Keratinocyte (primary cell): ENCODE measurements around the gene RO60. TPM values are rescaled to one million over a fixed set of nuclear protein-coding genes. Genes with fewer than 3 reads are reported as not detected.

Experiments
- DNase-seq: peaks from one replicate; pipeline ENCODE4 v3.0.0-alpha.2; 2011; ENCODE audit warnings: low read depth, missing footprints, low spot score
- FAIRE-seq: peaks from 2 replicates; lab custom pipeline; 2011; peaks lifted over from hg19 to GRCh38; lab: Jason Lieb, UNC
- H2AFZ ChIP-seq: 2 replicates; pipeline ENCODE4 v1.6.0; 2012; ENCODE audit warnings: low read length, control low read depth, inconsistent platforms; ENCODE audit not compliant: control insufficient read depth
- H3K27ac ChIP-seq: 2 replicates; pipeline ENCODE4 v1.5.1; 2011; ENCODE audit warnings: low read length; ENCODE audit not compliant: control insufficient read depth, insufficient read depth
- H3K27me3 ChIP-seq: 3 replicates; pipeline ENCODE4 v1.6.0; 2011; ENCODE audit warnings: low read length; ENCODE audit not compliant: control insufficient read depth, insufficient read depth; ENCODE audit errors: extremely low read depth
- H3K36me3 ChIP-seq, 2 experiments: 2 replicates in 1 of 2; 3 replicates in 1 of 2; pipeline ENCODE4 v1.5.1; 2011; ENCODE audit warnings: low read length in 2 of 2, mild to moderate bottlenecking in 1 of 2; ENCODE audit not compliant: control insufficient read depth in 2 of 2, insufficient read depth in 2 of 2; ENCODE audit errors: extremely low read depth in 1 of 2
- H3K4me1 ChIP-seq: 3 replicates; pipeline ENCODE4 v1.5.1; 2011; ENCODE audit warnings: low read length; ENCODE audit not compliant: control insufficient read depth, insufficient read depth; ENCODE audit errors: extremely low read depth
- H3K4me2 ChIP-seq: 3 replicates; pipeline ENCODE4 v1.6.0; 2011; ENCODE audit warnings: low read depth, low read length; ENCODE audit not compliant: control insufficient read depth, insufficient read depth; ENCODE audit errors: extremely low read depth
- H3K4me3 ChIP-seq, 3 experiments: fragments of 200-600 bp in 1 of 3; sonication (generic) in 1 of 3; 2 replicates in 2 of 3; 3 replicates in 1 of 3; pipeline ENCODE4 v1.5.1; 2011 to 2016; ENCODE audit warnings: low read length in 3 of 3, mild to moderate bottlenecking in 3 of 3, control low read depth in 2 of 3, inconsistent platforms in 1 of 3, low read depth in 1 of 3, mixed read lengths in 1 of 3, mixed run types in 1 of 3, moderate library complexity in 1 of 3; ENCODE audit not compliant: control insufficient read depth in 2 of 3, insufficient read depth in 2 of 3; ENCODE audit errors: extremely low read depth in 1 of 3
- H3K79me2 ChIP-seq: 2 replicates; pipeline ENCODE4 v1.6.0; 2012; ENCODE audit warnings: low read length; ENCODE audit not compliant: control insufficient read depth, insufficient read depth
- H3K9ac ChIP-seq: 3 replicates; pipeline ENCODE4 v1.6.0; 2011; ENCODE audit warnings: low read length; ENCODE audit not compliant: control insufficient read depth, insufficient read depth; ENCODE audit errors: extremely low read depth
- H3K9me1 ChIP-seq: 3 replicates; pipeline ENCODE4 v1.6.0; 2011; ENCODE audit warnings: low read length; ENCODE audit not compliant: control insufficient read depth, insufficient read depth; ENCODE audit errors: extremely low read depth
- H3K9me3 ChIP-seq: 2 replicates; pipeline ENCODE4 v1.5.1; 2012; ENCODE audit warnings: low read depth, low read length; ENCODE audit not compliant: control insufficient read depth
- H4K20me1 ChIP-seq: 3 replicates; pipeline ENCODE4 v1.6.0; 2011; ENCODE audit warnings: low read length; ENCODE audit not compliant: control insufficient read depth, insufficient read depth; ENCODE audit errors: extremely low read depth
- EZH2 ChIP-seq: IDR thresholded peaks from one replicate; pipeline ENCODE4 v1.6.1; 2012; ENCODE audit warnings: inconsistent platforms, mild to moderate bottlenecking, low read length, moderate library complexity
- dilution Hi-C: fragments of 300-500 bp; cut with MboI; formaldehyde crosslinking; loops from one replicate; pipeline ENCODE4 v1.7.0; 2020; ENCODE audit warnings: low sequenced_read_pairs; ENCODE audit not compliant: extremely low pct_ligation_motif_present
- polyA plus RNA-seq, 5 experiments: library from polyadenylated mRNA; depleted of rRNA in 3 of 5; stranded (reverse) in 3 of 5; stranded (forward) in 1 of 5; unstranded in 1 of 5; fragments of >200 nt; gene quantifications; 1 replicate in 1 of 5; 2 replicates in 3 of 5; 3 replicates in 1 of 5; pipeline versions ENCODE4 v1.2.1 to v1.2.3, GENCODE V29; 2011 to 2012; ENCODE audit warnings: missing spikeins in 2 of 5, low read depth in 1 of 5, low replicate concordance in 1 of 5
- TF ChIP-seq, protein P1 (sequence below), 3 experiments: IDR thresholded peaks in 1 of 3; conservative IDR thresholded peaks in 1 of 3; optimal IDR thresholded peaks in 1 of 3; 2 replicates in 2 of 3; 3 replicates in 1 of 3; pipeline versions ENCODE3 to v1.5.1; 2011; ENCODE audit warnings: low read length in 3 of 3, mild to moderate bottlenecking in 3 of 3, moderate library complexity in 2 of 3, control low read depth in 1 of 3, inconsistent platforms in 1 of 3; ENCODE audit not compliant: insufficient read depth in 2 of 3; ENCODE audit errors: extremely low read depth in 1 of 3

RO60 gene
- polyA plus RNA-seq, 1 donor (not counting 4 experiments of a cell fraction or from before 2014, with no cell fraction given), result 25.6 TPM

DNA sequence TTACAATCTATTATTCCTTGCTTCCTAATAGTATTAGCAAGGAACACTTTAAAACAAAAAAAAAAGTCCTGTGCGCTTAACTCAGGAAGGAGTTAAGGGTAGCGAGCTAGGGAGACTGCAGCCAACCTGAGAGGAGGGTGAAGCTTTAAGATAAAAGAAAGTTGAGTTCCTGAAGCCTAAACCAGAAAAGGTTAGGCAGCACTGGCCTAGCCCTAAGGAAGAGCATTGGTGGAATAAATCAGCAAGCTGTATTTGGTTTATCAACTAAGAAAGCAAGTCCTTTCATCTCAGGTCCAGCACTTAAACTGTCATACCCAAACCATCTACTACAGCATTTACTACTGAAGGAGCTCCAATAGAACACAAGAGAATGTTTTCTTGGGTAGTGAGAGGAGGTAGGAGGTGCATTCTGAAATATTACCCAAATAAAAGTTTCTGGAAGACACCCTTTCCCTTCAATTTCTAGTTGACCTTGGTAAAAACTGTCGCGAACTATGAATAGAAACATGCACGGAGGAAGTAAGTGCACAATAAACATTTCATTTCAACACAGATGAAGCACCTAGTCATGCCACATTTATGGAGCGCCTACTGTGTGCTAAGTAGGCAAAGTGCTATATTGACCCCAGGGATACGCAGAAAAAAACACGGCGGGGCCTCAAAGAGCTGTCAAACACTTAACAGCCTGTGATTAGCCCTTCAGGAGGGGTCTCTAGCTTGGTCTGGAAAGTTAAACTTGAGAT, 44.5 kb downstream of the RO60 start:
- Histone ChIP-seq H3K4me1 (peaks cover 8% of the 10 kb centered on the region), H2AFZ (peak overlapping the region; percentile 94), H3K4me2 (peak overlapping the region; percentile 79), H3K4me3 (peak overlapping the region; percentile 68 to 81 (median 80)), H3K27ac (peak overlapping the region; percentile 77), H3K9me1 (no peaks in the 10 kb centered on the region), H3K27me3 (no peaks in the 10 kb centered on the region), H4K20me1 (no peaks in the 10 kb centered on the region), H3K9me3 (no peaks in the 10 kb centered on the region), H3K36me3 (peaks cover 8 to 10% of the 10 kb centered on the region in 2 experiments), H3K79me2 (peaks cover 24% of the 10 kb centered on the region), H3K9ac (peak overlapping the region; percentile 71)
- DNase-seq (no peak), FAIRE-seq (no peak)
- dilution Hi-C loops, result no loop called here
- TF ChIP-seq, protein P1, sequence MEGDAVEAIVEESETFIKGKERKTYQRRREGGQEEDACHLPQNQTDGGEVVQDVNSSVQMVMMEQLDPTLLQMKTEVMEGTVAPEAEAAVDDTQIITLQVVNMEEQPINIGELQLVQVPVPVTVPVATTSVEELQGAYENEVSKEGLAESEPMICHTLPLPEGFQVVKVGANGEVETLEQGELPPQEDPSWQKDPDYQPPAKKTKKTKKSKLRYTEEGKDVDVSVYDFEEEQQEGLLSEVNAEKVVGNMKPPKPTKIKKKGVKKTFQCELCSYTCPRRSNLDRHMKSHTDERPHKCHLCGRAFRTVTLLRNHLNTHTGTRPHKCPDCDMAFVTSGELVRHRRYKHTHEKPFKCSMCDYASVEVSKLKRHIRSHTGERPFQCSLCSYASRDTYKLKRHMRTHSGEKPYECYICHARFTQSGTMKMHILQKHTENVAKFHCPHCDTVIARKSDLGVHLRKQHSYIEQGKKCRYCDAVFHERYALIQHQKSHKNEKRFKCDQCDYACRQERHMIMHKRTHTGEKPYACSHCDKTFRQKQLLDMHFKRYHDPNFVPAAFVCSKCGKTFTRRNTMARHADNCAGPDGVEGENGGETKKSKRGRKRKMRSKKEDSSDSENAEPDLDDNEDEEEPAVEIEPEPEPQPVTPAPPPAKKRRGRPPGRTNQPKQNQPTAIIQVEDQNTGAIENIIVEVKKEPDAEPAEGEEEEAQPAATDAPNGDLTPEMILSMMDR (optimal IDR thresholded peaks at IDR 0.05 in 1 of 3, IDR thresholded peaks at IDR 0.05 in 1 of 3, conservative IDR thresholded peaks at IDR 0.05 in 1 of 3; ENCODE audit: extremely low read depth in 1 of 3, insufficient read depth in 2 of 3, low read length in 3 of 3), result no peak
- no peak for TF ChIP-seq EZH2

DNA sequence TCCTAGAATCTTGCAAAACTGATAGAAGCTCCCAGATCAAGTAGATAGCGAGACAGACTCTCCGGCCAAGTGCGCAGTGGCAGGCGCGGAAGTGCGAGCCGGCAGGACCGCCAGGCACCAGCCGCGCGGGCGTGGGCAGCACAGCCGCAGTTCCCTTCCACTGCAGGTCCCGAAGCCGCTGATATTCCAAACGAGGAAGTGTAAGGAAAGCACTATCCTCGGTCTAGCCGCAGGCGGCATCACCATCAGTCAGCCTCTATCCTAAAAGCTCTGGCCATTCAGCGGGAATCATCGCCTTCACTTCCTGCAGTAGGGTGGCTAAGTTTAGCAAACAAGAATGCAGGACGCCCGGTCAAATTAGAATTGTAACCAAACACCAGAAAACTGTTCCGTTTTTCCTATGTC, 45.1 kb downstream of the RO60 start:
- TF ChIP-seq, protein P1 (optimal IDR thresholded peaks at IDR 0.05 in 1 of 3, IDR thresholded peaks at IDR 0.05 in 1 of 3, conservative IDR thresholded peaks at IDR 0.05 in 1 of 3; ENCODE audit: extremely low read depth in 1 of 3, insufficient read depth in 2 of 3, low read length in 3 of 3), result peak in 1 of 3 experiments; percentile 1
- no peak for TF ChIP-seq EZH2
- no peaks in the 10 kb centered on the region for H4K20me1 ChIP-seq
- H3K4me1 ChIP-seq, result peaks cover 8% of the 10 kb centered on the region
- peak overlapping the region; percentile 71 for H3K9ac ChIP-seq
- H3K36me3 ChIP-seq, result peaks cover 6 to 7% of the 10 kb centered on the region in 2 experiments
- peaks cover 24% of the 10 kb centered on the region for H3K79me2 ChIP-seq
- peak overlapping the region; percentile 68 to 81 (median 80) for H3K4me3 ChIP-seq
- DNase-seq (no peak), FAIRE-seq (no peak)
- dilution Hi-C loops, result no loop called here
- no peaks in the 10 kb centered on the region for H3K9me3 ChIP-seq
- no peaks in the 10 kb centered on the region for H3K27me3 ChIP-seq
- H3K27ac ChIP-seq, result peak overlapping the region; percentile 77
- no peaks in the 10 kb centered on the region for H3K9me1 ChIP-seq
- peak overlapping the region; percentile 79 for H3K4me2 ChIP-seq
- H2AFZ ChIP-seq, result peak overlapping the region; percentile 94
